ENCODE results near the gene TMPRSS6.

The TMPRSS6 gene

GRCh38 chr22:37039466-37039865 is 70.0 kb downstream of the TMPRSS6 start:
- no peak for TF ChIP-seq CTCF (IDR thresholded peaks at IDR 0.05; ENCODE audit: low read depth, low read length, missing control alignments)
- no peak for DNase-seq (ENCODE audit: low read depth)
- no peak overlapping the region for H3K4me3 ChIP-seq (ENCODE audit: low read depth, low read length)

GRCh38 chr22:37037669-37038068 is 71.8 kb downstream of the TMPRSS6 start:
- TF ChIP-seq CTCF (IDR thresholded peaks at IDR 0.05; ENCODE audit: low read depth, low read length, missing control alignments): no peak
- no peak overlapping the region for H3K4me3 ChIP-seq (ENCODE audit: low read depth, low read length)
- no peak for DNase-seq (ENCODE audit: low read depth)

- DNase-seq (ENCODE audit: low read depth): no peak
- no peak overlapping the region for H3K4me3 ChIP-seq (ENCODE audit: low read depth, low read length)
- TF ChIP-seq CTCF (IDR thresholded peaks at IDR 0.05; ENCODE audit: low read depth, low read length, missing control alignments): no peak
These were observed 72.7 kb downstream of the TMPRSS6 start for GRCh38 chr22:37036655-37037377.

GRCh38 chr22:37033605-37034430 is 75.7 kb downstream of the TMPRSS6 start:
- DNase-seq (ENCODE audit: low read depth): no peak
- H3K4me3 ChIP-seq (ENCODE audit: low read depth, low read length): no peak overlapping the region
- TF ChIP-seq CTCF (IDR thresholded peaks at IDR 0.05; ENCODE audit: low read depth, low read length, missing control alignments): no peak

DNA sequence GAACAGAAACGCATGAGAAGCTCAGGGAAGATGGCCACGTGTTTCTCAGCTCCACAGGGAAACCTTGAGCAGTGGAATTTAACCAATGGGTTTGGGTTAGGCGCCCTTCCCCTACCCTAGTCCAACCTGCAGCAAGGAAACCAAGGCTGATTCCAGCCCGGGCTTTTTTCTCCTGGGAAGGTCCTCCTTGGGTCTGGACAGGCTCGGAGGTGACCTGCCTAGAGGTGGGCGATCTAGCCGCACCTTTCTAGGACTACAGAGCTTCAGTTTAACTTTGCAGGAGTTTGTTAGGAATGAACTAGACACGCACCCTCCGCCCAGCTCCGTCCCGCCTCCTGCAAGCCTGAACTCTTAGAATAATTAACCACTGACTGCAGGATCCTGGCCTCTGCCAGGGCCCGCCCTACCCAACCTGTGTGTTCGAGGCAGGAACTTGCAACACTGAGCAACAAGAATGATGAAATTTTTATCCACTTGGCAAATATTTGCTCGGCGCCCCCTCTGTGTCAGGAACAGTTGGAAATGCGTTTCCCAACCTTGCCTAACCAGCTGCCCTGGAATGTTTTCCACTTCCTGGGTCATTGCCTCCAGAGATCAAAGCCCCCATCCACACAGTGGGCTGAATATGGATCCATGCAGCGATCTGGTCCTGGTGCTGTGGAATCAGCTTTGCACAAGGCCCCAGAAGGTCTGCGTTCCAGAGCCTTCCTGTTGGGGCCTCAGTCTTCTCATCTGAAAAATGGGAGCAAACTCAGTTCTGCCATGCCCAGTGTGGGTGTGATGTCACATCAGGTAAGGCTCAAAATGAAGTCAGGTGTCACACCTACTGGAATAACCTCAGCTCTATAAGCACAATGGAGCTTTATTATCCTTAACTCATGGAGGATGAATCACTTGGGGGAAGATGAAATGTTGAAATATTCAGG is 76.7 kb downstream of the TMPRSS6 start:
- no peak for TF ChIP-seq CTCF (IDR thresholded peaks at IDR 0.05; ENCODE audit: low read depth, low read length, missing control alignments)
- no peak for DNase-seq (ENCODE audit: low read depth)
- H3K4me3 ChIP-seq (ENCODE audit: low read depth, low read length): no peak overlapping the region

- DNase-seq (ENCODE audit: low read depth): no peak
- no peak for TF ChIP-seq CTCF (IDR thresholded peaks at IDR 0.05; ENCODE audit: low read depth, low read length, missing control alignments)
- H3K4me3 ChIP-seq (ENCODE audit: low read depth, low read length): no peak overlapping the region
These were observed 77.4 kb downstream of the TMPRSS6 start for GRCh38 chr22:37032134-37032534.
